HEK293 (cell line): ENCODE measurements around the gene IRAK3.

Experiments
- EGR2 ChIP-seq: fragments of 450-650 bp; formaldehyde crosslinking; IDR thresholded peaks from 2 replicates; pipeline ENCODE4 v1.5.1; 2016; ENCODE audit warnings: low read depth, missing biosample characterization, missing genetic modification characterization
- GFI1B ChIP-seq: fragments of 450-650 bp; formaldehyde crosslinking; IDR thresholded peaks from 2 replicates; pipeline ENCODE4 v1.5.1; 2016; ENCODE audit warnings: missing biosample characterization, missing genetic modification characterization
- KLF1 ChIP-seq: fragments of 450-650 bp; formaldehyde crosslinking; IDR thresholded peaks from 2 replicates; pipeline ENCODE4 v1.5.1; 2016; ENCODE audit warnings: missing biosample characterization, missing genetic modification characterization
- ZBTB17 ChIP-seq: fragments of 450-650 bp; formaldehyde crosslinking; IDR thresholded peaks from 2 replicates; pipeline ENCODE4 v1.5.1; 2016; ENCODE audit warnings: missing biosample characterization, missing genetic modification characterization
- ZBTB20 ChIP-seq: fragments of 450-650 bp; formaldehyde crosslinking; IDR thresholded peaks from 2 replicates; pipeline ENCODE4 v1.5.1; 2016; ENCODE audit warnings: missing biosample characterization, missing genetic modification characterization
- ZBTB26 ChIP-seq: fragments of 450-650 bp; formaldehyde crosslinking; optimal IDR thresholded peaks from 2 replicates; pipeline ENCODE3; 2016; ENCODE audit warnings: missing biosample characterization, mild to moderate bottlenecking, missing genetic modification characterization
- ZFP3 ChIP-seq: fragments of 450-650 bp; formaldehyde crosslinking; IDR thresholded peaks from 2 replicates; pipeline ENCODE4 v1.5.1; 2016; ENCODE audit warnings: low read depth, missing biosample characterization, missing genetic modification characterization
- ZNF133 ChIP-seq: fragments of 450-650 bp; formaldehyde crosslinking; IDR thresholded peaks from 2 replicates; pipeline ENCODE4 v1.5.1; 2016; ENCODE audit warnings: missing biosample characterization, missing genetic modification characterization
- ZNF140 ChIP-seq: fragments of 450-650 bp; formaldehyde crosslinking; IDR thresholded peaks from 2 replicates; pipeline ENCODE4 v1.5.1; 2016; ENCODE audit warnings: missing biosample characterization, missing genetic modification characterization
- ZNF184 ChIP-seq: fragments of 450-650 bp; IDR thresholded peaks from 2 replicates; pipeline ENCODE4 v1.5.1; 2018; ENCODE audit warnings: missing biosample characterization, mild to moderate bottlenecking, missing genetic modification characterization
- ZNF239 ChIP-seq: fragments of 450-650 bp; formaldehyde crosslinking; IDR thresholded peaks from 2 replicates; pipeline ENCODE4 v1.5.1; 2016; ENCODE audit warnings: missing biosample characterization, missing genetic modification characterization
- ZNF335 ChIP-seq: fragments of 450-650 bp; formaldehyde crosslinking; conservative IDR thresholded peaks from 2 replicates; pipeline ENCODE4 v1.5.1; 2016; ENCODE audit warnings: missing biosample characterization, missing genetic modification characterization
- ZNF473 ChIP-seq: fragments of 450-650 bp; formaldehyde crosslinking; IDR thresholded peaks from 2 replicates; pipeline ENCODE4 v1.5.1; 2017; ENCODE audit warnings: missing biosample characterization, missing genetic modification characterization
- ZNF501 ChIP-seq: fragments of 450-650 bp; formaldehyde crosslinking; IDR thresholded peaks from 2 replicates; pipeline ENCODE4 v1.5.1; 2016; ENCODE audit warnings: missing biosample characterization, missing genetic modification characterization
- ZNF514 ChIP-seq: fragments of 450-650 bp; formaldehyde crosslinking; IDR thresholded peaks from 2 replicates; pipeline ENCODE4 v1.5.1; 2016; ENCODE audit warnings: missing biosample characterization, missing genetic modification characterization
- ZNF529 ChIP-seq: fragments of 450-650 bp; formaldehyde crosslinking; IDR thresholded peaks from 2 replicates; pipeline ENCODE4 v1.5.1; 2017; ENCODE audit warnings: missing genetic modification characterization, missing biosample characterization; ENCODE audit not compliant: insufficient replicate concordance
- ZNF645 ChIP-seq: fragments of 450-650 bp; formaldehyde crosslinking; IDR thresholded peaks from 2 replicates; pipeline ENCODE4; 2016; ENCODE audit warnings: missing biosample characterization, missing genetic modification characterization
- ZNF830 ChIP-seq: fragments of 450-650 bp; IDR thresholded peaks from 2 replicates; pipeline ENCODE4 v1.5.0; 2018; ENCODE audit warnings: missing biosample characterization, missing genetic modification characterization, low read depth, mild to moderate bottlenecking, moderate library complexity
- ZSCAN16 ChIP-seq: fragments of 450-650 bp; formaldehyde crosslinking; IDR thresholded peaks from 2 replicates; pipeline ENCODE4 v1.5.1; 2016; ENCODE audit warnings: missing biosample characterization, missing genetic modification characterization
- ZXDB ChIP-seq: fragments of 450-650 bp; formaldehyde crosslinking; IDR thresholded peaks from 2 replicates; pipeline ENCODE4 v1.5.1; 2016; ENCODE audit warnings: missing biosample characterization, missing genetic modification characterization
- TF ChIP-seq, protein P1 (sequence below): fragments of 450-650 bp; formaldehyde crosslinking; IDR thresholded peaks from 2 replicates; pipeline ENCODE4 v1.5.1; 2016; ENCODE audit warnings: missing biosample characterization, missing genetic modification characterization
- TF ChIP-seq, protein P2 (sequence below): fragments of 450-650 bp; formaldehyde crosslinking; IDR thresholded peaks from 2 replicates; pipeline ENCODE4 v1.5.1; 2017; ENCODE audit warnings: missing biosample characterization, missing genetic modification characterization
- TF ChIP-seq, protein P3 (sequence below): fragments of 450-650 bp; formaldehyde crosslinking; conservative IDR thresholded peaks from 2 replicates; pipeline ENCODE4 v1.5.1; 2016; ENCODE audit warnings: low read depth, missing biosample characterization, missing genetic modification characterization
- TF ChIP-seq, protein P4 (sequence below): fragments of 450-650 bp; formaldehyde crosslinking; IDR thresholded peaks from 2 replicates; pipeline ENCODE4 v1.5.1; 2016; ENCODE audit warnings: missing biosample characterization, missing genetic modification characterization

The IRAK3 gene

DNA sequence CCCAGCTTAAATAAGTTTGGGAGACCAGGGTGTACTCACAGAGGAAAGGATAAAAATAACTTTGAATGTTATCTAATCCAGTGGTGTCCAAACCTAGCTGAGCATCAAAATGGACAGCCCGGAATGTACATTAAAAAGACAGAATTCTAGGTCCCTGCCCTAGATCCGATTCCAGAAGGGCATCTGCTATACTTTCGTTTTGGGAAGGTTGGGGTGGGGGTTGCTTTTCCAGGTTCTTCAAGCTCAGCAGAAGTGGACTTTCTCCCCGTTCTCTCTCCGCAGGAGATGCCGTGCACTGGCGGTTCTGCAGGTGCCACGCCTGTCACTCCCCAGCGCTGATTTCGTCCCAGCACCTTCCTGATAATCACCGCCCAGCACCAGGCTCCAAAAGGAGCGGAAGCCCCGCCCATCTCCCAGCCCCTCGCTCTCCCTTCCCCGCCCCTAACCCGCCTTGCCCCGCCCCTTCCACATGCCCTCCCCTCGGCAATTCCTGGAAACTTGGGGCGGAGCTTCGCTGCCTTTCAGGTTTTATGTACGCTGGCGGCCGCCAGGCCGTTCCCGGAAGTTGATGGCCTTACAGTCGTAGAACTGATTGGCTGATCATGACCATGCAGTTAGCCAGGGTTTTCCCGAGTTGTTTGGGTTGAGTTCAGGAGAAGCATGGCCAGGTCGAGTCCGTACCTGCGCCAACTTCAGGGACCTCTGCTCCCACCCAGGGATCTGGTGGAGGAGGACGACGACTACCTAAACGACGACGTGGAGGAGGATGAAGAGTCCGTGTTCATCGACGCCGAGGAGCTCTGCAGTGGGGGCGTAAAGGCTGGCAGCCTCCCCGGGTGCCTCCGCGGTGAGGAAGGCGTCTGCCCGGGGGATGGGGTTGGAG is 113.2 kb downstream of the IRAK3 start, which contains the start of gene HELB (continued):
- TF ChIP-seq ZNF830 (tag by site-specific recombination) (no peak), KLF1 (peak; percentile 32), ZBTB26 (tag by site-specific recombination) (no peak), ZSCAN16 (tag by site-specific recombination) (no peak), GFI1B (tag by site-specific recombination) (0 out of 2 replicates have a peak, but pooled peaks have one; percentile 18), ZNF239 (tag by site-specific recombination) (no peak), ZNF501 (tag by site-specific recombination) (peak; percentile 95), ZNF140 (tag by site-specific recombination) (no peak), ZBTB17 (tag by site-specific recombination) (peak; percentile 96), ZXDB (tag by site-specific recombination) (peak; percentile 73), ZNF514 (tag by site-specific recombination) (no peak), ZNF184 (tag by site-specific recombination) (no peak), ZNF335 (peak; percentile 94), ZBTB20 (tag by site-specific recombination) (peak; percentile 92), EGR2 (tag by site-specific recombination) (peak; percentile 68; the same call in 1 of the 2 replicates), ZNF645 (no peak), ZFP3 (tag by site-specific recombination) (no peak), ZNF473 (no peak), ZNF133 (tag by site-specific recombination) (no peak), ZNF529 (tag by site-specific recombination) (no peak)
- TF ChIP-seq, protein P1, sequence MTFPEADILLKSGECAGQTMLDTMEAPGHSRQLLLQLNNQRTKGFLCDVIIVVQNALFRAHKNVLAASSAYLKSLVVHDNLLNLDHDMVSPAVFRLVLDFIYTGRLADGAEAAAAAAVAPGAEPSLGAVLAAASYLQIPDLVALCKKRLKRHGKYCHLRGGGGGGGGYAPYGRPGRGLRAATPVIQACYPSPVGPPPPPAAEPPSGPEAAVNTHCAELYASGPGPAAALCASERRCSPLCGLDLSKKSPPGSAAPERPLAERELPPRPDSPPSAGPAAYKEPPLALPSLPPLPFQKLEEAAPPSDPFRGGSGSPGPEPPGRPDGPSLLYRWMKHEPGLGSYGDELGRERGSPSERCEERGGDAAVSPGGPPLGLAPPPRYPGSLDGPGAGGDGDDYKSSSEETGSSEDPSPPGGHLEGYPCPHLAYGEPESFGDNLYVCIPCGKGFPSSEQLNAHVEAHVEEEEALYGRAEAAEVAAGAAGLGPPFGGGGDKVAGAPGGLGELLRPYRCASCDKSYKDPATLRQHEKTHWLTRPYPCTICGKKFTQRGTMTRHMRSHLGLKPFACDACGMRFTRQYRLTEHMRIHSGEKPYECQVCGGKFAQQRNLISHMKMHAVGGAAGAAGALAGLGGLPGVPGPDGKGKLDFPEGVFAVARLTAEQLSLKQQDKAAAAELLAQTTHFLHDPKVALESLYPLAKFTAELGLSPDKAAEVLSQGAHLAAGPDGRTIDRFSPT (tag by site-specific recombination) = peak; percentile 74
- TF ChIP-seq, protein P2, sequence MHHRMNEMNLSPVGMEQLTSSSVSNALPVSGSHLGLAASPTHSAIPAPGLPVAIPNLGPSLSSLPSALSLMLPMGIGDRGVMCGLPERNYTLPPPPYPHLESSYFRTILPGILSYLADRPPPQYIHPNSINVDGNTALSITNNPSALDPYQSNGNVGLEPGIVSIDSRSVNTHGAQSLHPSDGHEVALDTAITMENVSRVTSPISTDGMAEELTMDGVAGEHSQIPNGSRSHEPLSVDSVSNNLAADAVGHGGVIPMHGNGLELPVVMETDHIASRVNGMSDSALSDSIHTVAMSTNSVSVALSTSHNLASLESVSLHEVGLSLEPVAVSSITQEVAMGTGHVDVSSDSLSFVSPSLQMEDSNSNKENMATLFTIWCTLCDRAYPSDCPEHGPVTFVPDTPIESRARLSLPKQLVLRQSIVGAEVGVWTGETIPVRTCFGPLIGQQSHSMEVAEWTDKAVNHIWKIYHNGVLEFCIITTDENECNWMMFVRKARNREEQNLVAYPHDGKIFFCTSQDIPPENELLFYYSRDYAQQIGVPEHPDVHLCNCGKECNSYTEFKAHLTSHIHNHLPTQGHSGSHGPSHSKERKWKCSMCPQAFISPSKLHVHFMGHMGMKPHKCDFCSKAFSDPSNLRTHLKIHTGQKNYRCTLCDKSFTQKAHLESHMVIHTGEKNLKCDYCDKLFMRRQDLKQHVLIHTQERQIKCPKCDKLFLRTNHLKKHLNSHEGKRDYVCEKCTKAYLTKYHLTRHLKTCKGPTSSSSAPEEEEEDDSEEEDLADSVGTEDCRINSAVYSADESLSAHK = no peak
- TF ChIP-seq, protein P3, sequence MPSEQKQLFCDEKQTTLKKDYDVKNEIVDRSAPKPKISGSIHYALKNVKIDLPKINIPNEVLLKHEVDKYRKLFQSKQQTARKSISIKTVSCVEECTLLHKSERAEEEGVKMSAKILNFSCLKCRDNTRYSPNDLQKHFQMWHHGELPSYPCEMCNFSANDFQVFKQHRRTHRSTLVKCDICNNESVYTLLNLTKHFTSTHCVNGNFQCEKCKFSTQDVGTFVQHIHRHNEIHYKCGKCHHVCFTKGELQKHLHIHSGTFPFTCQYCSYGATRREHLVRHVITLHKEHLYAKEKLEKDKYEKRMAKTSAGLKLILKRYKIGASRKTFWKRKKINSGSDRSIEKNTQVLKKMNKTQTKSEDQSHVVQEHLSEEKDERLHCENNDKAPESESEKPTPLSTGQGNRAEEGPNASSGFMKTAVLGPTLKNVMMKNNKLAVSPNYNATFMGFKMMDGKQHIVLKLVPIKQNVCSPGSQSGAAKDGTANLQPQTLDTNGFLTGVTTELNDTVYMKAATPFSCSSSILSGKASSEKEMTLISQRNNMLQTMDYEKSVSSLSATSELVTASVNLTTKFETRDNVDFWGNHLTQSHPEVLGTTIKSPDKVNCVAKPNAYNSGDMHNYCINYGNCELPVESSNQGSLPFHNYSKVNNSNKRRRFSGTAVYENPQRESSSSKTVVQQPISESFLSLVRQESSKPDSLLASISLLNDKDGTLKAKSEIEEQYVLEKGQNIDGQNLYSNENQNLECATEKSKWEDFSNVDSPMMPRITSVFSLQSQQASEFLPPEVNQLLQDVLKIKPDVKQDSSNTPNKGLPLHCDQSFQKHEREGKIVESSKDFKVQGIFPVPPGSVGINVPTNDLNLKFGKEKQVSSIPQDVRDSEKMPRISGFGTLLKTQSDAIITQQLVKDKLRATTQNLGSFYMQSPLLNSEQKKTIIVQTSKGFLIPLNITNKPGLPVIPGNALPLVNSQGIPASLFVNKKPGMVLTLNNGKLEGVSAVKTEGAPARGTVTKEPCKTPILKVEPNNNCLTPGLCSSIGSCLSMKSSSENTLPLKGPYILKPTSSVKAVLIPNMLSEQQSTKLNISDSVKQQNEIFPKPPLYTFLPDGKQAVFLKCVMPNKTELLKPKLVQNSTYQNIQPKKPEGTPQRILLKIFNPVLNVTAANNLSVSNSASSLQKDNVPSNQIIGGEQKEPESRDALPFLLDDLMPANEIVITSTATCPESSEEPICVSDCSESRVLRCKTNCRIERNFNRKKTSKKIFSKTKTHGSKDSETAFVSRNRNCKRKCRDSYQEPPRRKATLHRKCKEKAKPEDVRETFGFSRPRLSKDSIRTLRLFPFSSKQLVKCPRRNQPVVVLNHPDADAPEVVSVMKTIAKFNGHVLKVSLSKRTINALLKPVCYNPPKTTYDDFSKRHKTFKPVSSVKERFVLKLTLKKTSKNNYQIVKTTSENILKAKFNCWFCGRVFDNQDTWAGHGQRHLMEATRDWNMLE (tag by site-specific recombination) = peak; percentile 44; the same call in 1 of the 2 replicates
- TF ChIP-seq, protein P4, sequence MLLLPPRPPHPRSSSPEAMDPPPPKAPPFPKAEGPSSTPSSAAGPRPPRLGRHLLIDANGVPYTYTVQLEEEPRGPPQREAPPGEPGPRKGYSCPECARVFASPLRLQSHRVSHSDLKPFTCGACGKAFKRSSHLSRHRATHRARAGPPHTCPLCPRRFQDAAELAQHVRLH (tag by site-specific recombination) = peak; percentile 57; the same call in 1 of the 2 replicates
